Hematopoietic multipotent progenitor cell treated with erythropoietin and hydrocortisone succinate and interleukin-3 and kit ligand, for 4 days (in vitro differentiated cells): ENCODE results near the gene SH3BP2.
A peak's percentile ranks its signal among the peaks of the same experiment; 100 is the strongest.
"Not testable (repeated sequence)": the region's sequence is repeated elsewhere in the genome, so short reads cannot be mapped to it uniquely, and the experiment has no call there.

Experiments used
- DNase-seq: peaks from one replicate; pipeline ENCODE4 v3.0.0-alpha.2; 2015

SH3BP2 gene

DNA sequence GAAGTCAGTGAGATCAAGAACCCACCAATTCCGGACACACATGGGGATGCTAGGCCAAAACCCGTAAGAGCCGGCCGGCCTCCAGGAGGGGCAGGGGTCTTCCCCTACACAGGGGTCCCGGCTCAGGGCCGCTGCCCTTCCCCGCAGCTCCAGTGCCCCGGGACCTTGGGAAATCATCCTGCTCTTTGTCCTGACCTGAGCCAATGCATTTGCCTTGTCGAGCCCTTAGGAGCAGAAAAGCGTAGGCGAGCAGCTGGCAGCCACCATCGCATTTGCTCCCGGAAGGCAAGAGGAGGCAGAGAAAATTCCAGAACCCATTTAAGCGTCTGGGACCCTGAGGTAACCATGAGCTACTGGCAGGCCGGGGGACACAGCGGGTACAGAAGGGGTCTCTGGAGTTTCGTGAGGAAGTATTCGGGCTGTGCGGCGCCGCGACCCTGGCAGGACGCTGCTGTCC lies 29.3 kb upstream of the SH3BP2 start:
- DNase-seq = no peak

DNA sequence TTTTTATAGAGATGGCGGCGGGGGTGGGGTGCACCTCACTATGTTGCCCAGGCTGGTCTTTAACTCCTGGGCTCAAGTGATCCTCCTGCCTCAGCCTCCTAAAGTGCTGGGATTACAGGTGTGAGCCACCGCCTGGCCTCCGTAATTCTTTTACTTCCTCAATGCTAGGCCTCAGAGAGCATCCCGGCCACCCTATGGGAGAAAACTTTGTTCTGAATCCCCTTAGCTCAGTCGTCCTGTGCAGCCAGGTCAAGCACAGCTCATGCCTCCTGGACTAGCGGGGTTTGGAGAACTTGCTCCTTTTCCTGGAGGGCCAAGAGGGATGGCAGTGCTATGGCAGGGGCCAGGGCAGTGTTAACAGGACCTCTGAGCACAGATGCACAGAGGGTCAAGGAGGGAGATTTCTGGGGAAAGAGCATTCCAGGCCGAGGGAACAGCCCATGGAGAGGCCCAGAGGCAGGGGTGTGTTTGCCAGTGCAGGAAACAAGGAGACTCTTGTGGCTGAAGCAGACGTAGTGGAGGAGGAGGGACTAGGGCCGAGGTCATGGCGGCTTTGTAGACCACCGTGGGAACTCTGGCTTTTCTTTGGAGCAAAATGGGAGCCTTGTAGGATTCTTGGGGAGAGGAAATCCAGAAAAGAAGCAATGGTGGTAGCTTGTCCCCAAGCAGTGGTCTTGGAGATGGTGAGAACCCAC lies 26.9 kb upstream of the SH3BP2 start:
- DNase-seq = no peak

DNA sequence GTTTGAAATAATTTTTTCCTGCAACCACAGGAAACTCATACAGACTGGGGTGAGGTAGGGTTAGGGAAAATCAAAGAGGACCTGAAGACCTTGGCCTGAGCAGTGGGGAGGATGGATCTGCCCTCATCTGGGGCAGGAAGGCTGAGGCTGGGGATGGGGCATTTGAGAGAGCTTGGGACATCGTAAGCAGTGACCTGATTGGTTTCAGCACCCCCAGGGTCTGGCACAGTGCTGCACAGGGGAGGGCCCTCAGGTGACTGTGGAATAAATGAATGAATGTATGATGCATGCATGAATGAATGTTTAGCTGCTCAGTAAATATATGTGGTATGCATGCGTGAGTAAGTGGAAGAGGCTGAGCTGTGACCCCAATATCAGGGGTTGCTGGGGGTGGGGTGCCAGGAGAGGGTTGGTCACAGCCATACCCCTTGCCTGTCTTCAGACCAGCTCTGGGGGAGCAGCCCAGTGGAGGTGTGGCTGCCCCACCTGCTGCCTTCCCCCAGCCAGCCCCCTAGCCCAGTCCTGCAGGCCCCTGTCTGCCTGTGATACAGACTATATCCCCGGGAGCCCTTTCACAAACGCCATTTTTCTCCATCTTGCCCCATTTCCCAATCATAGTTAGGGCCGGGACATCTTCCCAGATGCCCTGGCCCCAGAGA lies 25.7 kb upstream of the SH3BP2 start:
- DNase-seq = no peak

DNA sequence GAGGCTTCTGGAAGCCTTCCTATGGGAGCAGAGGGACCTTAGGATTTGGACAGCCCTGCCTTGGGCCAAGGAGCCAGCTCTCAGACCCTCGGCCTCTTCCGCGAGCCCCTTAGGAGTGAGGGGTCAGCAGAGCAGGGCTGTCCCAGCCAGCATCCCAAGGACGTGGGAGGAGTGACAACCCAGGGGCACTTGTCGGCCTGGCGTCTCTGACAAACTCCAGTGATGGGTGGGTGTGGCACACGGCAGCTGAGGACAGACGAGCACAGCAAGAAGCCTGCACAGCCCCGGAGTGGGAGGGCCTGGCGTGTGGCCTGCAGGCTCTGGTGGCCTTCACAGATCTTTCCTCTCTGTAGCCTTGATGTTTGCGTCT lies 25.2 kb upstream of the SH3BP2 start:
- no peak for DNase-seq

DNA sequence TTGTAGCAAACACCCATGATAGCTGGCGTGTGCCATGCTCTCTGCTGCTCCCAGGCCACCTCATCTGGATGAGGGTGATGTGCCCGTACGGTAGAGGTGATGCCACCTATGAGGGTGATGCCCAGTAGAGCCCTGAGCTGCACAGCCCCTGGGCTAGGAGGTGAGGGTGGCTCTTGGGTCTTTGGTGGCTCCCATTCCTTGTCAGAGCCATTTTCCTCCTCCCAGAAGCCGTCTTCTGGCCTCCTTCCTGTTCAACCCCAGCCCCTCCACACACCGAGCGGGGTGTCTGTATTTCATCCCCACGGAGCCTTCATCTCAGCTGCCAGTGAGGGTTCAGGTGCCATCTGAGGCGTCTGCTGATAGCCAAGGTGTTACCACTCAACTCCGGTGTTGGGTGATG lies 24.8 kb upstream of the SH3BP2 start:
- no peak for DNase-seq

DNA sequence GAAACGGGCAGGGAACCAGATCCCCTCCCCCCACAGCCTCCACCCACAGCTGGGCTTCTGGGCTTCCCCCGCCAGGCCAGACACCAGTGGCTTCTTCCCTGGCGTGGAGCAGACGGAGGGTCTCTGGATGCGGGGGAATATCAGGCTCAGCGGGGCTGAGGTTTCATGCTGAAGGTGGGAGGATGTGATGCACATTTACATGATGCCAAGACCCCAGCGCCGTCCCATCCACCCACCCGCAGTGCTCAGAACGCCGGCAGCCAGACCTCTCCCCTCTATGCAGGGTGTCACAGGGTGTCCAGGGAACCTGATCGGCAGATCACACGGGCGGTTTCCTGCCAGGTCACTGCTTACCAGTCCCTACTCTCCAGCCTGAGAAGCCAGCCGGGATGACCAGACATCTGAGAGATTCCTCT lies 24.0 kb upstream of the SH3BP2 start:
- DNase-seq = no peak

DNA sequence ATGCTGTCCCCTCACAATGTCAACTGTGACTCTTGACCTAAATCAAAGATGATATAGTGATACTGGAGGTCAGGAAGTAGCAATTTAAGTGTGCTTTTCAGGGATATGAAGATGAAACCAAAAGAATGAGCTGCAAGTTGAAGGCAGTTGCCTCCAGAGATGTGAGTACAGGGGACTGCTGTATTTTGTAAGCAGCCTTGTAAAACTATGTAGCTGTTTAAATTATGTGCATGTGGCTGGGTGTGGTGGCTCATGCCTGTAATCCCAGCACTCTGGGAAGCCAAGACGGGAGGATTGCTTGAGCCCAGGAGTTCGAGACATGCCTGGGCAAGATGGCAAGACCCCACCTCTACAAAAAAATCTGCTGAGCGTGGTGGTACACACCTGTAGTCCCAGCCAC lies 21.6 kb upstream of the SH3BP2 start:
- no peak for DNase-seq

DNA sequence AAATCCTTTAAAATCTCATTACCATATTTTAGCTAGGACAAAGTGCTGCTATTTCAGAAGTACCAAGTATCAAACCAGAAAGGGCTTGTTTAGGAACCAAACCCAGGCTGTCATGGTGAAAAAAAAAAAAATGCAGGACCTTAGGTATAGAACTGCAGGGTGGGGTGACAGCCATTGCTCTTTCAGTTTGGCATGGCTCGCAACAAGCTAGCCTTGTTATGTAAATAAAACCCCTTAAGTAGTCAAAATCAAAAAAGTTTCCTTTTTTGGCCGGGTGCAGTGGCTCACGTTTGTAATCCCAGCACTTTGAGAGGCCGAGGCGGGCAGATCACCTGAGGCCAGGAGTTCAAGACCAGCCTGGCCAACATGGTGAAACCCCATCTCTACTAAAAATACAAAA lies 12.2 kb upstream of the SH3BP2 start:
- not testable (repeated sequence) for DNase-seq

DNA sequence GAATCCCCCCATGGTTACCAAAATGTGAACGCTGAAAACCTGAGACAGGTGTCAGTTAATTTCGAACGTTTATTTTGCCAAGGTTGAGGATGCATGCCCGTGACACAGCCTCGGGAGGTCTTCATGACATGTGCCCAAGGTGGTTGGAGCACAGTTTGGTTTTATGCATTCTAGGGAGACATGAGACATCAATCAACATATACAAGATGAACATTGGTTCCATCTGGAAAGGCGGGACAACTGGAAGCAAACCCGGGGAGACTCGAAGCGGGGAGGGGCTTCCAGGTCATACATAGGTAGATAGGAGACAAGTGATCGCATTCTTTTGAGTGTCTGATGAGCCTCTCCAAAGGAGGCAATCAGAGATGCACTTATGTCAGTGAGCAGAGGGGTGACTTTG lies 11.0 kb upstream of the SH3BP2 start:
- DNase-seq = no peak

DNA sequence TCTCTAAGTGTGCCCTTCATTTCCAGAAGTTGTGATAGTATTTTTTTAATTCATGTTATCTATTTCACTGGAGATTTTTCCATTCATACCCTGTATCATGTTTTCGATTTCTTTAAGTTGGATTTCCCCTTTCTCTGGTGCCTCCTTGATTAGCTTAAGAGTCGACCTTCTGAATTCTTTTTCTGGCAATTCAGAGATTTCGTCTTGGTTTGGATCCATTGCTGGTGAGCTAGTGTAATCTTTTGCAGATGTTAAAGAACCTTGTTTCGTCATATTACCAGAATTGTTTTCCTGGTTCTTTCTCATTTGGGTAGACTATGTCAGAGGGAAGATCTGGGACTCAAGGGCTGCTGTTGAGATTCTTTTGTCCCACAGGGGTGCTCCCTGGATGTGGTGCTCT lies 9.1 kb upstream of the SH3BP2 start:
- no peak for DNase-seq

DNA sequence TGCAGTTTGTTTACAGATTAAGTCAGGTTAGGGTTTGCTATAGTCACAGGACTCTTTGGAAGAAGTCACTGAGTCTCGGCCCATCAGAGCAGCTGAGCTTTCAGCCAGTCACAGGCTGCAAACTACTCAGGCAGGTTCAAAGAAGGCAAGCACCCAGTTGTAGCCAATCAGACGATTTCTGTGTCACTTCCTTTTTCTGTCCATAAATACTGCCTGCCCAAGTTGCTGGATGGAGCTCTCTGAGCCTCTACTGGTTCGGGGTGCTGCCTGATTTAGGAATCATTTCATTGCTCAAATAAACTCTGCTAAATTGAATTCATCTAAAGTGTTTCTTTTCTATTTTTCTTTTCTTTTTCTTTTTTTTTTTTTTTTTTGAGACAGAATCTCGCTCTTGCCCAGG lies 7.3 kb upstream of the SH3BP2 start:
- DNase-seq = peak; percentile 71

DNA sequence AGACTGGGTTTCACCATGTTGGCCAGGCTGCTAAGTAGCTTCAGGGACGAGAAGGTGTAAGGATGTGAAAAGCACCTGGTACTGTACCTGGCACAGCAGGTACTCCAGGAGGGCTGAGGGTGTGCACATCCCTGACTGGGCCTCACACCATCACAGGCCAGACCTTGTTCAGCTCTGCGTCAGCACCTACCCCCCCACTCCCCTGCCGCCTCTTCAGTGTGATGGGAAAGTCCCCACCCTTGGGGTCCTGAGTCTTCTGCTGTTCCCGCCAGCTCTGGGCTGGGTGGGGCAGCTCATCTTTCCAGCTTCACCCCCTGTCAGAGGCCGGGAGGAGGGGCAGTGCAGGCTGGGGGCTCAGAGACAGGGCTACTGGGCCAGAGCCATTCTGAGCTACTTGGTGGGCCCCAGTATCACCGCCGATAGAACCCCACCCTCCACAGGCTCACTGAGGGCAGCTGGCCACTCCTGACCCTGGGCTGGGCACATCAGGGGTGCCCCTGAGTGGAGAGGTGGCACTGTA lies 6.7 kb upstream of the SH3BP2 start:
- DNase-seq = no peak

DNA sequence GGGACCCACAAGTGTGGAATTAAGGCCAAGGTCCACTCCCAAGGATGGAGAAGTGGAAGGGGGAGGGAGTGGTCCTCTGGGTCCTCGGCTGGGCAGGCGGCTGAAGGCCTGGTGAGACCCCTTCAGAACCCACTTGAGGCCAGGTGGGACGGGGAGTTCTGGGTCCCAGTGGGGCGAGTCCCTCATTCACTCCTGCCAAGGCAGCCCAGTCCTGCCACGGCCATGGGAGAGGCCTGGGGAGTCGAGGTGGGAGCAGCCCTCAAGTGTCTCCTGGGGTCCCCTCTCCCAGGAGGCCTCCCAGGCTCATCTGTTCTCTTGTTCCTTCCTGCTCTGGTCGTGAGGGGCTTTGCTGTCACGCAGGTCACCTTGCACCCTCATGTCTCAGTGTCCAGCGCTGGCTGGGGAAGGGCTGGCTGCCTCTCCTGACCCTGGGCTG lies 6.1 kb upstream of the SH3BP2 start:
- no peak for DNase-seq

DNA sequence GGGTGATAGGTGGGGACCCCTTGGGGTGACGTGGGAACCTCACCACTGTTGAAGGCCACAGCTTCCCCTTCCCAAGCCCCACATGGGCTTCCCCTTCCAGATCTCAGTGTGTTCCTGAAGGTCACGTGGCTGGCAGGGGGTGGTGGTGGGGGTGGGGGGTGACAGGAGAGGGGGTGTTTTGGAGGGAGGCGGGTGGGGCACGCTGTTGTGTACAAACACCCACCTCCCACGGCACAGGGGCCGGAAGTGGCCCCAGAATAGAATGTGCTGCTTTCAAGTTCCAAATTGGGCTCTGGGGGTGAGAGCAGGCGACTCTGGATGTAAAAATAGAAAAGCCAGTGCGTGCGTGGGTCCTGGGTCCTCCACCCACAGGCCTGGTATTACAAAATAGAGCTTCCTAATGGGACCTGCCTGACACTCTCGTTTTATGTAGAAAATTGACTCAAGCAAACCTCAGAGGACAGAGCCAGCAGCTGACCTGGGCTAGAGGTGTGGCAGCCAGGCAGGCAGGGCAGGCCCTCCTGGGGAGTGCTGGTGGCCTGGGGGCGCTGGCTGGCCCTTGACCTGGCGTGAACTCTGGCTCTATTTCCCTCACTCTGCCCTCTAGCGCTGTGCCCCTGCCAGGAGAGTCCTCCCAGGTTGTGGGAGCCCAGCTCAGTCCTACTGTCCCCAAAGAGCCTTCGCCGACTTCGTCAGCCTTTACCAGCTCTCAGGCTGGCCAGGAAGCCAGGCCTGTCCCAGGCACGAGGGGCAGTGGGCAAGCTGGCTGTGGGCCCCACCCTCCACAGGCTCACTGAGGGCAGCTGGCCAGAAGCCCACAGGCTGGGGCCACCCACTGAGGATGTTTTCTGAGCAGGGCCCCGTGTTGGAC lies 5.4 kb upstream of the SH3BP2 start:
- DNase-seq = peak; percentile 72

DNA sequence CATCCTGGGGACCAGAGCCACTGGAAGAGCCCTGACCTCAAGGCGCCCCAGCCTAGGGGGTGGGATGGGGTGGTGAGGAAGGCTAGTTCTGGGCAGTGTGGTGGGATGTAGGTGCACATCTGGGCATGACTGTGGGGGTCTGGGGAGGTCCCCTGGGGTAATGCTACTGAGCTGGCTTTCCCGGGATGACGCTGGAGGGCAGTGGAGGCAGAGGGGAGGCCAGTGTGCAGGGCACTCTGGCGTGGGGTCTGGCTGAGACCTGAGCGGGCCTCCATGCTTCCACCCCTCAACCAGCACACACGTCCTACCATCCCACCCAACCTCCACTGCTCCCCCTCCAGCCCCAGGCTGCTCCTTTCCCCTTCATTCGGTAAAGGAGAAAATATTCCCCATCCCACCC lies 4.8 kb upstream of the SH3BP2 start:
- no peak for DNase-seq

DNA sequence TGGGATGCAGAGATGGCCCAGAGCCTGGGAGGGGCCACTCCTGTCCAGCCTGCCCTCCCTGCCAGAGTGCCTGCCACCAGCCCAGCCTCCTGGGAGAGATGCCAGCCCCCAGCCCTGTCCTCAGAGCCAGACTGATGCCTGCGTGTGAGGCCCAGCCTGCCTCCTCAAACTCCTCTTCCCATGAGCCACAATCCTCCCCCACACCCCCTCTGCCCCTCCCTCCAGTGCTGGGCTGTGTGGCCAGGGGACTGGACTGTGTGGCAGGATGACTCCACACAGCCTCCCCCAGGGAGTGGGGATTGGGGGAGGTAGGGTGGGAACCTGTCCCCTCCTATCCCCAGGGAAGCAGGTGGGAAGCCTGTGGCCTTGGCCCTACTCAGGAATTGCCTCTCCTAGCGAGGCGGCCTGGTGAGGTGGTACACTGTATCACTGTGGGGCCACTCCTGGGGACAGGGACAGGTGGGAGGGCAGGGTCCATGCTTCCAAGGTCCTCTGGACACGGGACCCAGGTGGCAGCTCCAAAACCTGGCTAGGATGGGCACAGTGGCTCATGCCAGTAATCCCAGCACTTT lies 4.3 kb upstream of the SH3BP2 start:
- DNase-seq = no peak

DNA sequence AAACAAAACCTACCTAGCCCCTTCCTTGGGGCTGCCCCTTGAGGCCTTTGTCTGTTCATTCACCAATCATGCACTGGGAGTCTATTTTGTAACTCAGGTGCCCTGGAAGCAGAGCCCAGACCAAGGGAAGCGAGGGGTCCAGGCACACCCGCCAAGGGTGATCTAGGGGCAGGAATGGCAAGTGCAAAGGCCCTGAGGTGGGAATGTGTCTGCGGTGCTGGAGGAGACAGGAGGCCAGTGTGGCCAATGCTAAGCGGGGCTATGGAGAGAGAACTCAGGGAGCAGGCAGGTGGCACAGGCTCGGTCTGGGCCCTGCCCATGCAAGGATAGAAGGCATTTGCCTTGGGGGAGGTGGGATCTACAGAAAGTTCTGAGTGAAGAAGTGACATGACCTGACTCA lies 3.5 kb upstream of the SH3BP2 start:
- no peak for DNase-seq

DNA sequence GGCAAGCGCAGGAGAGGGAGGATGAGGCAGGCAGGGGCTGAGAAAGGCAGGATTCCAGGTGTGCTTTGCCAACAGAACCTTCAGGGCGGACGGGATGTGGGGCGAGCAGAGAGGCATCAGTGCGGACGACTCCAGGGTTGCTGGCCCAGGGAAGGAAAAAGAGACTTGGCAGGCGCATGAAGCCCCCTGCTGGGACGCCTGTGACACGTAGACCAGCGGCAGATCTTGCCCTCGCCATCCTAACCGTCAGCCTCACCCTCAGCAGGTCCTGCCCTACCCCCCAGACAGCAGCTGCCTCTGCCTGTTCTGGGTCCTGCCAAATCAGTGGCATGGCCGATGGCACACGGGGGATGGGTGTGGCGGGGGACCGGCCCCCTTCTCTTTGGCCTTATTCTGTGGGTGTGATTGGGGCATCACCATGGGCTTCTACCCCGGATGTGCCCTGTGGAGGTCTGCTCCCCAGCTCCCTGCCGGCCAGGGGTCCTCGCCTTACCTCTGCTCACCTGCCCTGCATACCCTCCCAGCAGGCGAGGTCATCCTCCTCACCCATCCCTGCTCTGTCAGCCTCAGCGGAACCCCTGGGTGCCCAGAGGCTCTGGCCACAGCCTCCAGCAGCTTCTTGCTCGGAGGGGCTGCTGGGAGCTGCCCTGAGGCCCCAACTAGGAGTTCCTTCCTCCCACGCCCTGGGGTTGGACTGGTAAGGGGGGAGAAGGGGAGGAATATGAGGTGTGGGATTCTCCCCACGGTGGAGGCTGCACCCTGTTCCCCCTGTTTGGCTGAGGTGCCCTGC lies 2.9 kb upstream of the SH3BP2 start:
- no peak for DNase-seq

DNA sequence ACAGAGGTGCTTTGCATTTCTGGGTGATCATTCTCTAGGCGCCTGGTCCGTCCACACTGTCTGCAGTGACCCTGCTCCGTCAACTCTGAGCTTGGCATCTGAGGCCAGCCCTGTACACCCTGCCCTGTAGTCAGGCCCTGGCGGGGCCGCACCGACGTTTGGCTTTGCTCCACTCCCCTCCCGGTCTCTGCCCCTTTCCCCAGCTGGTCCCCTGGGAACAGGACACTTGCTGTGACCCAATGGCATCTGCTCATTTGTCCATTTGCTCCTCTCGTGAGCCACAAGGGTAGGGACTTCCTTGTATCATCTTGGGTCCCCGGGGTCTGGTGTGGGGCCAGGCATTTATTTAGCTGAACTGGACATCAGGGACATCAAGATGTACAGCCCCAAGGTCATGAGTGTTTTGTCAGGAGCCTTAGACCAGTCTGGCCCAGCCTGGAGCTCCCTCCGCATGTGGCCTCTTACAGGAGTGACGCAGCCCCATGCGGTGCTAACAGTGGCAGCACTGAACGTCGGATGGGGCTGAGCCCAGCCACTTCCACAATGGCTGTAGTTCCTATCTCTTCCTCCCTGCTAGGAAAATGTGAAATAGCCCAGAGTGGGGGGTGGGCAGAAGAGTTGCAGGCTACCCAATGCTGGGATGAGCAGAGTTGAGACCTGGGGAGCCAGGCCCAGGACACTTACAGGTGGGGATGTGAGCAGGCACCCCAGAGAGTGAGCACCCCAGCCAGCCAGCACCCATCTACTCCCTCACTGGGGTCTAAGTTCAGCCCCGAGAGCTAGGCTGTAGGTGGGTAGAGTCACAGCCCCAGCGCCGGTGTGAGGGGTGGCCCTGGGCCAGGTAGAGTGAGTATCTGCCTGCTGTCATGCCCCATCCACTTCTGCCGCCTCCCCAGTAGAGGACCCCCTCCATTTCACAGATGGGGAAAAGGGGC lies 2.0 kb upstream of the SH3BP2 start:
- peak; percentile 39 for DNase-seq

DNA sequence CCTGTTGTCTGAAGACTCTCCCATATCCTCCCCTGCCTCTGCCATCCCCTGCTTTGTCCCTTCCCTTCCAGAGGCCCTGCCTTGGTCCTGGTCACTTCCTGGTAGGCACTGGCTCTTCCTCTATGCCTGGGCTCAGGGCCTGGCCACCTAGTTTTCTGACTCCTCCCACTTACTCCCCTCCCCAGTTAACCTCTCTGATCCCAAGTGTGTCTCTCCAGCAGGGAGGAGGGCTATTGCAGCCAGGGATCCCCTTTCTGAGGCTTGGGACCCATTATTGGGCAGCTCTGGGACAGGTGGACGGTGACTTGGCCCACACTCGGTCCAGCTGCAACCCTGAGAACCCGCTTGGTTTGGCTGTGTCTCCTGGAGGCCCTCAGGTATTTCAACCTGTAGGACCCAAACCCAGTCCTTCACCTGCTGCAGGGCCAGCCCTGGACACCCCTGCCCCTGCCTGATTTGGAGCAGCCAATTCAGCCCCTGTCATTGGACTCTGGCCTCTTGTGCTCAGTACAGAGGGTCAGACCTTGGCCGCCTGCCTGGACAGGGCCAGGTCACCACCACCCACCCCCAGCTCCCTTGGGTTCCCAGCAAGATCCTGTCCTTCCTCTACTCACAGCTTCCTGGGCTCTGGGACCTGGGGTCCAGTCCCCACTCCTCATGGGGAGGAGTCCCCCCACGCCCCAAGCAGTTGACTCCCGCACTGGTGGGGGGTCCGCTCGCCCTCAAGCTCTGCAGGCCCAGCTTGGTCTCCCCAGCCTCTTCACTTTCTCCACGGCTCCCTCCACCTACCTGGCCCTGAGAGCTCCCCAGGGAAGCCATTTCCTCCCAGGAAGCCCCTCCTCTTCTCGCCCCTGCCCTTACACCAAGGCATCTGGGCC lies 1.1 kb upstream of the SH3BP2 start:
- DNase-seq = no peak
